ENCODE results near the gene ATN1.
"Not testable (repeated sequence)": the region's sequence is repeated elsewhere in the genome, so short reads cannot be mapped to it uniquely, and the experiment has no call there.

The ATN1 gene

DNA sequence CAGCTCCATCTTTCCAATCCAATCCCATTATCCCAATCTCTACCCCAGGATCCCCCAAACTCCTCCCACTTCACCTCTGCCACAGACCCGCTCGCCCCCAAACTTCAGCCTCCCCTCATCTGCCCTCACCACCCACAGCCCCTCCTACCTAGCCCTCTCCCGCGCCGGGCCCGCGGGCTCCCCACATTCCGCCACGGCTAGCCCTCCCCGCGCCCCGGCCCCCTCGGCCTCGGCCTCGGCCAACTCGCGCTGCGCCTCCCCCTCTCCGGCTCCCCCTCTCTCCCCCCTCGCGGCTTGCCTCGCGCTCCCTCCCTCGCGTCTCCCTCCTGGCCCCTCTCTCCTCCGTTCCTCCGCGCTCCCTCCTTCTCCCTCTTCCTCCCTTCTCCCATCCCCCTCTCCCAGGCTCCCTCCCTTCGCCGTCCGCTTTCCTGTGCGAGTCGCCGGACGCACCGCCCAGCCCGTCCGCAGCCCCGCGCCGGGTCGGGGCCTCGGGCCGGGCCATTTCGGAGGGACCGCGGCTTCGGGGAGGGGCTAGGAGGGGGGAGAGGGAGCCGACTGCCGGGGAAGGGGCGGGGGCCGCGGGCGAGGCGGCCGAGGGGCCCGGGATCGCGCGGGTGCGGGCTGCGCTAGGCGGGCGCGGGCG, at the start of gene ATN1:
TSS of gene ATN1 (plus strand) at position 581 of the 643 bp plus-strand sequence. CDS start 6,043 bp downstream, outside the sequence.
- DNase-seq (ENCODE audit: extremely low spot score): peak; percentile 54
- ChIA-PET POLR2A (interaction anchor here (1.5 to 8.3 kb wide), 9 partner anchors 10 to 59 kb away, joined by 4 to 174 read pairs (median 32); partner anchors contain the start of genes C12orf57, ENO2, RNU7-1 and SPSB2), CTCF (interaction anchor here (1.2 to 3.0 kb wide), 6 partner anchors 8 to 58 kb away, joined by 3 to 15 read pairs (median 6); no protein-coding TSS in a partner anchor)
- TF ChIP-seq FOXM1 (IDR thresholded peaks at IDR 0.05; ENCODE audit: borderline replicate concordance) (no peak), L3MBTL2 (conservative IDR thresholded peaks at IDR 0.05) (peak; percentile 56; the same call in 1 of the 2 replicates), FOXA1 (IDR thresholded peaks at IDR 0.05) (no peak)

DNA sequence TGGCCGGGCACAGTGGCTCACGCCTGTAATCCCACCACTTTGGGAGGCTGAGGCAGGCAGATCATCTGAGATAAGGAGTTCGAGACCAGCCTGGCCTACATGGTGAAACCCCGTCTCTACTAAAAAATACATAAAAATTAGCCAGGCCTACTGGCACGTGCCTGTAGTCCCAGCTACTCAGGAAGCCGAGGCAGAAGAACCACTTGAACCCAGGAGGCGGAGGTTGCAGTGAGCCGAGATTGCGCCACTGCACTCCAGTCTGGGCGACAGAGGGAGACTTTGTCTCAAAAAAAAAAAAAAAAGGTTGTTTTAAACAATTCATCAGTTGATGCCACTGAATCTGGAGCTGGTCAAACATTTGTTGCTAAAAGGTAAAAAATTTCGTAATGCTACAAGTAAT, 47.9 kb upstream of the ATN1 start:
- POLR2A ChIA-PET: interaction anchor here (0.6 to 1.7 kb wide), 4 partner anchors 9 to 85 kb away, joined by 3 to 8 read pairs (median 3); partner anchors contain the start of genes CDCA3 and USP5

GRCh38 chr12:6883252-6883651, 44.5 kb upstream of the ATN1 start:
- DNase-seq (ENCODE audit: extremely low spot score): no peak
- ChIA-PET CTCF (interaction anchor here (1.6 to 3.3 kb wide), 2 partner anchors 10 to 13 kb away, joined by 6 to 14 read pairs; partner anchors contain the start of gene SPSB2), POLR2A (interaction anchor here (3.4 kb wide), 1 partner anchor 8 kb away, joined by 23 read pairs; no protein-coding TSS in a partner anchor)
- TF ChIP-seq CTBP1 (IDR thresholded peaks at IDR 0.05; ENCODE audit: borderline replicate concordance) (no peak), SUZ12 (IDR thresholded peaks at IDR 0.05) (no peak), LEF1 (IDR thresholded peaks at IDR 0.05; ENCODE audit: borderline replicate concordance) (no peak), HDGF (IDR thresholded peaks at IDR 0.05; ENCODE audit: borderline replicate concordance) (no peak), FOXK2 (IDR thresholded peaks at IDR 0.05) (no peak), ELF4 (IDR thresholded peaks at IDR 0.05) (no peak), BHLHE40 (IDR thresholded peaks at IDR 0.05; ENCODE audit: borderline replicate concordance) (no peak), FOXA1 (IDR thresholded peaks at IDR 0.05) (no peak), SP1 (IDR thresholded peaks at IDR 0.05) (no peak), FOXM1 (IDR thresholded peaks at IDR 0.05; ENCODE audit: borderline replicate concordance) (no peak), NFRKB (IDR thresholded peaks at IDR 0.05) (no peak), TARDBP (IDR thresholded peaks at IDR 0.05) (no peak)
- TF ChIP-seq, protein P1, sequence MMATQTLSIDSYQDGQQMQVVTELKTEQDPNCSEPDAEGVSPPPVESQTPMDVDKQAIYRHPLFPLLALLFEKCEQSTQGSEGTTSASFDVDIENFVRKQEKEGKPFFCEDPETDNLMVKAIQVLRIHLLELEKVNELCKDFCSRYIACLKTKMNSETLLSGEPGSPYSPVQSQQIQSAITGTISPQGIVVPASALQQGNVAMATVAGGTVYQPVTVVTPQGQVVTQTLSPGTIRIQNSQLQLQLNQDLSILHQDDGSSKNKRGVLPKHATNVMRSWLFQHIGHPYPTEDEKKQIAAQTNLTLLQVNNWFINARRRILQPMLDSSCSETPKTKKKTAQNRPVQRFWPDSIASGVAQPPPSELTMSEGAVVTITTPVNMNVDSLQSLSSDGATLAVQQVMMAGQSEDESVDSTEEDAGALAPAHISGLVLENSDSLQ (IDR thresholded peaks at IDR 0.05): no peak

More for the DNA sequence above, 47.9 kb upstream of the ATN1 start:
- CTCF ChIA-PET: interaction anchor here (3.3 kb wide), 1 partner anchor 7 kb away, joined by 14 read pairs; the partner anchor contains the start of gene SPSB2
- DNase-seq (ENCODE audit: extremely low spot score): not testable (repeated sequence)

- CTCF ChIA-PET: no interaction called here
- no peak for TF ChIP-seq HDGF (IDR thresholded peaks at IDR 0.05; ENCODE audit: borderline replicate concordance)
- TF ChIP-seq BHLHE40 (IDR thresholded peaks at IDR 0.05; ENCODE audit: borderline replicate concordance): no peak
- DNase-seq (ENCODE audit: extremely low spot score): no peak
- POLR2A ChIA-PET: interaction anchor here (1.0 to 3.4 kb wide), 2 partner anchors 8 to 31 kb away, joined by 3 to 23 read pairs; no protein-coding TSS in a partner anchor
Measured at GRCh38 chr12:6883683-6884082, 44.1 kb upstream of the ATN1 start.

DNA sequence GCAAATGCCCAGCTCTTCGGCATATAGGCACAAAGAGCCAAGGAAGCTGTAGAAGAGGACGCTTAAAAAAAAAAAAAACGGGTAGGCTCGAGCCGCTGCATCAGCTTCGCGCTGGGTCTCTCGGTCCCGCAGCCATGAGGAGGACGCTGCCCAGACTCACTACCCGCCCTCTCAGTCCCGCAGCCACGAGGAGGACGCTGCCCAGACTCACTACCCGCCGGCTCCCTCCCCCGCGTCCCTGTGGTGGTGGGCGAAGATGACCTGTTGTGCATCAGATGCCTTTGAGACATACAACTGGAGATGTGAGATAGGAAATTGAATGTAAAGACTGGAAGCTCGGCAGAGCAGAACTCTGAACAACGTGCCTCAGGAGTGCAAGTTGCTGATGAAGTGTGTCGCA, 43.2 kb upstream of the ATN1 start:
- no peak for DNase-seq (ENCODE audit: extremely low spot score)
- ChIA-PET POLR2A (interaction anchor here (1.0 to 1.3 kb wide), 2 partner anchors 12 to 32 kb away, joined by 3 to 4 read pairs; partner anchors contain the start of gene SPSB2), CTCF (interaction anchor here (0.6 kb wide), 1 partner anchor 221 kb away, joined by 3 read pairs; no protein-coding TSS in a partner anchor)
- TF ChIP-seq, protein P1 (IDR thresholded peaks at IDR 0.05): no peak
- TF ChIP-seq TARDBP (IDR thresholded peaks at IDR 0.05): no peak
- TF ChIP-seq ELF4 (IDR thresholded peaks at IDR 0.05): no peak
- no peak for TF ChIP-seq SP1 (IDR thresholded peaks at IDR 0.05)
- TF ChIP-seq FOXA1 (IDR thresholded peaks at IDR 0.05): no peak
- no peak for TF ChIP-seq BHLHE40 (IDR thresholded peaks at IDR 0.05; ENCODE audit: borderline replicate concordance)
- no peak for TF ChIP-seq FOXM1 (IDR thresholded peaks at IDR 0.05; ENCODE audit: borderline replicate concordance)
- TF ChIP-seq L3MBTL2 (conservative IDR thresholded peaks at IDR 0.05): no peak
- no peak for TF ChIP-seq CTBP1 (IDR thresholded peaks at IDR 0.05; ENCODE audit: borderline replicate concordance)
- TF ChIP-seq LEF1 (IDR thresholded peaks at IDR 0.05; ENCODE audit: borderline replicate concordance): no peak
- no peak for TF ChIP-seq FOXK2 (IDR thresholded peaks at IDR 0.05)
- TF ChIP-seq SUZ12 (IDR thresholded peaks at IDR 0.05): no peak
- TF ChIP-seq NFRKB (IDR thresholded peaks at IDR 0.05): no peak
- TF ChIP-seq HDGF (IDR thresholded peaks at IDR 0.05; ENCODE audit: borderline replicate concordance): no peak

- CTCF ChIA-PET; DNase-seq (ENCODE audit: extremely low spot score): not testable (repeated sequence)
- POLR2A ChIA-PET: interaction anchor here (0.8 to 1.0 kb wide), 2 partner anchors 13 to 14 kb away, joined by 3 read pairs; partner anchors contain the start of gene SPSB2
Measured at GRCh38 chr12:6886206-6886999, 41.4 kb upstream of the ATN1 start.

- TF ChIP-seq FOXK2 (IDR thresholded peaks at IDR 0.05) (no peak), TARDBP (IDR thresholded peaks at IDR 0.05) (no peak), HDGF (IDR thresholded peaks at IDR 0.05; ENCODE audit: borderline replicate concordance) (no peak), BHLHE40 (IDR thresholded peaks at IDR 0.05; ENCODE audit: borderline replicate concordance) (no peak), CTBP1 (IDR thresholded peaks at IDR 0.05; ENCODE audit: borderline replicate concordance) (no peak), L3MBTL2 (conservative IDR thresholded peaks at IDR 0.05) (no peak), FOXM1 (IDR thresholded peaks at IDR 0.05; ENCODE audit: borderline replicate concordance) (no peak), LEF1 (IDR thresholded peaks at IDR 0.05; ENCODE audit: borderline replicate concordance) (no peak), NFRKB (IDR thresholded peaks at IDR 0.05) (no peak), ARNT (IDR thresholded peaks at IDR 0.05) (no peak), SP1 (IDR thresholded peaks at IDR 0.05) (no peak), ZNF384 (IDR thresholded peaks at IDR 0.05) (no peak), FOXA1 (IDR thresholded peaks at IDR 0.05) (no peak), SUZ12 (IDR thresholded peaks at IDR 0.05) (no peak), ELF4 (IDR thresholded peaks at IDR 0.05) (no peak)
- TF ChIP-seq, protein P1 (IDR thresholded peaks at IDR 0.05): no peak
- ChIA-PET POLR2A (interaction anchor here (1.0 kb wide), 1 partner anchor 15 kb away, joined by 3 read pairs; no protein-coding TSS in a partner anchor), CTCF (interaction anchor here (0.7 kb wide), 1 partner anchor 36 kb away, joined by 3 read pairs; no protein-coding TSS in a partner anchor)
- no peak for DNase-seq (ENCODE audit: extremely low spot score)
Measured at GRCh38 chr12:6887460-6887859, 40.3 kb upstream of the ATN1 start.
